Adrenal gland (tissue), 12 donors: ENCODE results near the gene ECI1. TPM values are rescaled to one million over a fixed set of nuclear protein-coding genes. Genes with fewer than 3 reads are reported as not detected.

Source experiments
- DNase-seq, 7 donors: peaks; one replicate each; pipeline ENCODE4 v3.0.0-alpha.2; 2019 to 2020
- H3K27ac ChIP-seq, 5 donors: fragments of 200-600 bp; sonication (generic) in 4 of 5; 1 replicate in 3 of 5; 2 replicates in 2 of 5; pipeline versions ENCODE4 v1.5.1 to v1.8.0; 2016 to 2020; ENCODE audit warnings: mild to moderate bottlenecking in 1 of 5
- H3K27me3 ChIP-seq: fragments of 200-600 bp; 2 replicates; pipeline ENCODE4 v1.8.0; 2021
- H3K36me3 ChIP-seq, 2 donors: fragments of 200-600 bp; replicated peaks in 1 of 2; 1 replicate in 1 of 2; 2 replicates in 1 of 2; pipeline versions ENCODE4 v1.5.1 to v1.8.0; 2018 to 2022
- H3K4me1 ChIP-seq, 2 donors: fragments of 200-600 bp; replicated peaks in 1 of 2; 1 replicate in 1 of 2; 2 replicates in 1 of 2; pipeline versions ENCODE4 v1.5.1 to v1.8.0; 2018 to 2021
- H3K4me3 ChIP-seq, 4 donors: fragments of 200-600 bp; sonication (generic) in 3 of 4; one replicate each; pipeline ENCODE4 v1.5.1; 2016 to 2018
- H3K9me3 ChIP-seq, 3 donors: fragments of 200-600 bp; sonication (generic) in 1 of 3; replicated peaks in 1 of 3; 1 replicate in 2 of 3; 2 replicates in 1 of 3; pipeline versions ENCODE4 v1.5.1 to v1.8.0; 2016 to 2021
- POLR2A ChIP-seq, 2 donors: fragments of 450-650 bp; IDR thresholded peaks; one replicate each; pipeline ENCODE4 v1.6.1; 2017; ENCODE audit warnings: antibody characterized with exemption in 2 of 2, mild to moderate bottlenecking in 2 of 2, moderate library complexity in 1 of 2
- WGBS, 4 donors: extraction: QIAGEN DNeasy Blood & Tissue Kit in 2 of 4; methylation state at CpG; one replicate each; pipeline versions ENCODE4 v1.1.5 to v1.1.7; 2013 to 2017; 5-methylcytosine and 5-hydroxymethylcytosine counted together
- intact Hi-C, 2 donors: fragments of 100-400 bp; cut with DNase I; formaldehyde crosslinking; loops; one replicate each; pipeline versions ENCODE4 v1.14.1 to v1.15.0; 2022 to 2023
- polyA plus RNA-seq, 3 donors: library from polyadenylated mRNA; stranded (reverse); fragments of 200-250 nt in 2 of 3; fragments of 350-450 nt in 1 of 3; fragmentation: Illumina TruSeq in 1 of 3; extraction: RNeasy Lipid Tissue Mini Kit (QIAGEN cat#74804) in 1 of 3; gene quantifications; one replicate each; pipeline ENCODE4 v1.2.3, GENCODE V29; 2013 to 2014
- total RNA-seq, 9 donors: library from RNA; depleted of rRNA in 4 of 9; stranded (reverse); fragments of >200 nt in 4 of 9; fragments of 120-200 nt in 1 of 9; fragmentation: NEBNext Ultra II Directional in 1 of 9; extraction: Animal tissue kit (Norgen Biotek cat#: 25700) in 1 of 9; gene quantifications; one replicate each; pipeline versions ENCODE4 v1.1.0 to v1.2.4, GENCODE V29; 2013 to 2023
- TF ChIP-seq, protein P1 (sequence below), 6 experiments: fragments of 450-650 bp in 4 of 6; fragments of 200-600 bp in 2 of 6; sonication (generic) in 1 of 6; IDR thresholded peaks; 1 replicate in 5 of 6; 2 replicates in 1 of 6; pipeline versions ENCODE4 v1.5.1 to v1.8.0; 2016 to 2021; ENCODE audit warnings: antibody characterized with exemption in 6 of 6, mild to moderate bottlenecking in 2 of 6, moderate library complexity in 1 of 6
- donor health status: healthy with polysubstance abuse.
- donor health status: Bipolar disorder and iron deficiency.
- donor health status: DM: yes; HTN: yes; CAD: no.
- donor health status: DM: no; HTN: no; CAD: no.
- donor health status: DM: no; HTN: no; CAD: no.
- donor health status: DM: yes; HTN: yes; CAD: no.

The ECI1 gene
- total and polyA plus RNA-seq, 12 donors = 5.8 to 172 (median 63.7) TPM

DNA sequence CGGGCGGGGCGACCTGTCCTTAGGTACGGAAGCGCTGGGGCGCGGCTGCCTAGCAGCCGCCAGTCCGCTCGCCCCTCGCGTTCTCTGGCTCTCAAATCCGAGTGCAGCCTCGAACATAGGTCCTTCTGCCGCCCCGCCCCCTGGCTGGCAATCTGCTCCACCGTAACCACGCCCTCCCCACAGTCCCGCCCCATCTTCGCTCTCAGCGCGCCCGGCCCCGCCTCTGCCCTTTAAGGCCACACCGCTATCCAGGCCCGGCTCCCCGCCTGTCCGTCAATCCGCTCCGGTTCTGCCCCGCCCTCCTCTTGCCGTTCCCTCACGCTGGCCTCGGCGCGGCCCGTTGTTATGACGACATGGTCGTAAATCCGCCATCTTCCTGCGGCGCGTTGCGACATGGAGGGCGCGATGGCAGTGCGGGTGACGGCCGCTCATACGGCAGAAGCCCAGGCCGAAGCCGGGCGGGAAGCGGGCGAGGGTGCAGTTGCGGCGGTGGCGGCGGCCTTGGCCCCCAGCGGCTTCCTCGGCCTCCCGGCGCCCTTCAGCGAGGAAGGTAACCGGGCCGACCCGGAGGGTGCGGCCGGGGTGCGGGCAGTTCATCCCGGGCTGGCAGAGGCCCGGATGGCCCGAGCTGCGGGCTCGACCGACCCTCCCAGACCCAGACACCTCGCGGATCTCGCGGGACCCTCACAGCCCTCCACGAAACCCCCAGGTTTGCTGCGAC, 28.0 kb downstream of the ECI1 start, which contains the start of gene E4F1:
TSS of gene E4F1 (plus strand) at position 371 of the 721 bp plus-strand sequence. CDS start at position 394, 23 bp downstream.
- peak; percentile 93 to 94 for TF ChIP-seq POLR2A (IDR thresholded peaks at IDR 0.05)
- TF ChIP-seq, protein P1, sequence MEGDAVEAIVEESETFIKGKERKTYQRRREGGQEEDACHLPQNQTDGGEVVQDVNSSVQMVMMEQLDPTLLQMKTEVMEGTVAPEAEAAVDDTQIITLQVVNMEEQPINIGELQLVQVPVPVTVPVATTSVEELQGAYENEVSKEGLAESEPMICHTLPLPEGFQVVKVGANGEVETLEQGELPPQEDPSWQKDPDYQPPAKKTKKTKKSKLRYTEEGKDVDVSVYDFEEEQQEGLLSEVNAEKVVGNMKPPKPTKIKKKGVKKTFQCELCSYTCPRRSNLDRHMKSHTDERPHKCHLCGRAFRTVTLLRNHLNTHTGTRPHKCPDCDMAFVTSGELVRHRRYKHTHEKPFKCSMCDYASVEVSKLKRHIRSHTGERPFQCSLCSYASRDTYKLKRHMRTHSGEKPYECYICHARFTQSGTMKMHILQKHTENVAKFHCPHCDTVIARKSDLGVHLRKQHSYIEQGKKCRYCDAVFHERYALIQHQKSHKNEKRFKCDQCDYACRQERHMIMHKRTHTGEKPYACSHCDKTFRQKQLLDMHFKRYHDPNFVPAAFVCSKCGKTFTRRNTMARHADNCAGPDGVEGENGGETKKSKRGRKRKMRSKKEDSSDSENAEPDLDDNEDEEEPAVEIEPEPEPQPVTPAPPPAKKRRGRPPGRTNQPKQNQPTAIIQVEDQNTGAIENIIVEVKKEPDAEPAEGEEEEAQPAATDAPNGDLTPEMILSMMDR (IDR thresholded peaks at IDR 0.05) = peak in 1 of 6 experiments; percentile 15
- Histone ChIP-seq H3K4me3 (peak within 1 kb of the TSS; percentile 30 to 80 (median 71)), H3K27me3 (no peaks in the 10 kb centered on the region), H3K9me3 (no peaks in the 10 kb centered on the region), H3K4me1 (peaks cover 18 to 26% of the 10 kb centered on the region in 2 donors), H3K27ac (peak within 1 kb of the TSS in 4 of 5 donors; percentile 74 to 87 (median 79)), H3K36me3 (peaks cover 0 to 2% of the 10 kb centered on the region in 2 donors)
- DNase-seq = peak; percentile 99 to 100 (median 100)
- 0 to 2% (median 0%) methylated on average over 9 to 82 of the region's 82 CpGs for WGBS, 4 donors
- intact Hi-C loops = no loop called here

DNA sequence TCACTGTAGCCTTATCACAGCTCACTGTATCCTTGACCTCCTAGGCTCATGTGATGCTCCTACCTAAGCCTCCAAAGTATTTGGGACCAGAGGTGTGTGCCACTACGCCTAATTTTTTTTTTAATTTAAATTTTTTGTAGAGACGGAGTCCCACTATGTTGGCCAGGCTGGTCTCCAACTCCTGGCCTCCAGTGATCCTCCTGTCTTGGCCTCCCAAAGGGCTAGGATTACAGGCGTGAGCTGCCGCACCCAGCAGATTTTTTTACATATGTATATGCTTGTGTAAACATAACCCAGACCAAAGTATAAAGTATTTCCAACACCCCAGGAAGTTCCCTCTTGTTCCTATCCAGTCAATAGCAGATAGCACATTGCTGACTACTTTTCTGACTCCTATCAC, 35.1 kb downstream of the ECI1 start:
- WGBS, 4 donors = 93 to 100% (median 96%) methylated on average over 4 of the region's 4 CpGs
- TF ChIP-seq POLR2A (IDR thresholded peaks at IDR 0.05) = no peak

DNA sequence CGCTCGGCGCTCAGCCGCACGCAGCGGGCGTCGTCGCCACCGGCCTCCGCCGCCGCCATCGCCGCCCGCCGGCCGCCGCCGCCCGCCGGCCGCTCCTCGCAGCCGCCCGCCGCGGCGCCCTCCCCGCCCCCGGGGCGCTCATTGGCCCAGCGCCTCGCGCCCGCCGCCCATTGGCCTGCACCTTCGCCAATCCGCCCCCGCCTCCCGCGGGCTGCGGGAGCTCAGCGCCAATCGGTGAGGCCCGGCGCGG, 36.7 kb downstream of the ECI1 start, which contains the start of gene PGP:
TSS of gene PGP (minus strand) at position 122 of the 250 bp plus-strand sequence. CDS start at position 59, 63 bp downstream.
- 0% methylated on average over 46 to 47 of the region's 48 CpGs; no CpG with 5 or more reads in 2 of the 4 donors for WGBS, 4 donors

More for the DNA sequence above, 35.1 kb downstream of the ECI1 start:
- intact Hi-C loops = no loop called here
- Histone ChIP-seq H3K9me3 (no peaks in the 10 kb centered on the region), H3K27ac (no peak overlapping the region), H3K27me3 (no peaks in the 10 kb centered on the region), H3K36me3 (no peaks in the 10 kb centered on the region), H3K4me1 (peaks cover 24 to 28% of the 10 kb centered on the region in 2 donors), H3K4me3 (no peak overlapping the region)
- DNase-seq = no peak

DNA sequence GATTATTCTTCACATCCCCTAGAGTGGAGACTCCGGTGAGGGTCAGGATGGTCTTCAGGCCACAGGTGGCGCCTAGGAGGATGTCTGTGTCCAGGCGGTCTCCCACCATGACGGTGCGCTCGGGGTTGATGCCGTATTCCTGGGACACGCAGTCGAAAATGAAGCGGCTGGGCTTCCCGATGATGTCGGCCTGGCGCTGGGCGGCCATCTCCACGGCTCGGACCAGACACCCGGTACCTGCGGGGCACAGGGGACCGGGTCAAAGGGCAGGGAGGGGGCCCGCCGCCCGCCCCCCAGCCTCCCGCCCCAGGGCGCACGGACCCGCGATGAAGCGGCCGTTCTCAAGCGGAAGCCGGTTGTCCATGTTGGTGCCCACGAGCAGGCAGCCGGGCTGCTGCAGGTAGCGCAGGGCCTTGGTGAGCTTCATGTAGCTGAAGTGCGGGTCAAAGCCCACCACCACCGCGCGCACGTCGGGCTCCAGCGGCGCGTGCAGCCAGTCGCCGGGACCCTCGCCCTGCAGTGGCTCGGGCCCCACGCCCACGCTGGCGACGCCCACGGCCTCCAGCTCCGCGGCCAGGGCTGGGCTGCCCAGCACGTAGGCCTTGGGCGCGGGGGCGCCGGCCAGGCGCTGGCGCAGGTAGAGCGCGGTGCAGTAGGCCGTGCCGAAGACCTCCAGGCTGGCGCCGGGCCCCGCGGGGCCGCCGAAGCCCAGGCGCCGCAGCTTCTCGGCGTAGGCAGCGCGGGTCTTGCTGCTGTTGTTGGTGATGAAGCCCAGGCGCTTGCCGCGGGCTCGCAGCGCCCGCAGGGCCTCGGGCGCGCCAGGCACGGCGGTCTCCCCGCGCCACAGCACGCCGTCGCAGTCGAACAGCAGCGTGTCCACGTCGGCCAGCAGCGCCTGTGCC, 37.3 kb downstream of the ECI1 start:
- WGBS, 4 donors = 1 to 4% (median 2%) methylated on average over 13 to 98 of the region's 98 CpGs
- Histone ChIP-seq H3K27ac (peak overlapping the region in 4 of 5 donors; percentile 79 to 95 (median 86)), H3K36me3 (peaks cover 0 to 11% of the 10 kb centered on the region in 2 donors), H3K4me1 (peaks cover 24 to 28% of the 10 kb centered on the region in 2 donors), H3K4me3 (peak overlapping the region; percentile 25 to 86 (median 42)), H3K9me3 (no peaks in the 10 kb centered on the region), H3K27me3 (no peaks in the 10 kb centered on the region)
- DNase-seq = no peak
- TF ChIP-seq POLR2A (IDR thresholded peaks at IDR 0.05) = peak; percentile 52 to 59
- TF ChIP-seq, protein P1 (IDR thresholded peaks at IDR 0.05) = peak in 1 of 6 experiments; percentile 1
- intact Hi-C loops = no loop called here

More for the DNA sequence above, 36.7 kb downstream of the ECI1 start, which contains the start of gene PGP:
- Histone ChIP-seq H3K4me3 (peak within 1 kb of the TSS; percentile 40 to 86 (median 50)), H3K27me3 (no peaks in the 10 kb centered on the region), H3K27ac (peak within 1 kb of the TSS; percentile 90 to 97 (median 96)), H3K9me3 (no peaks in the 10 kb centered on the region), H3K36me3 (peaks cover 0 to 5% of the 10 kb centered on the region in 2 donors), H3K4me1 (peaks cover 24 to 28% of the 10 kb centered on the region in 2 donors)
- intact Hi-C loops = no loop called here
- no peak for TF ChIP-seq POLR2A (IDR thresholded peaks at IDR 0.05)
- TF ChIP-seq, protein P1 (IDR thresholded peaks at IDR 0.05) = peak in 1 of 6 experiments; percentile 1
- DNase-seq = no peak
